HG03045 (cell line): ENCODE data around the gene PADI4.

Experiments
- ATAC-seq: cut with Tn5 transposase; IDR thresholded peaks from one replicate; pipeline ENCODE4 v1.9.1; 2021; ENCODE audit warnings: mild to moderate bottlenecking, moderate library complexity; ENCODE audit not compliant: unreplicated experiment

The PADI4 gene, protein sequence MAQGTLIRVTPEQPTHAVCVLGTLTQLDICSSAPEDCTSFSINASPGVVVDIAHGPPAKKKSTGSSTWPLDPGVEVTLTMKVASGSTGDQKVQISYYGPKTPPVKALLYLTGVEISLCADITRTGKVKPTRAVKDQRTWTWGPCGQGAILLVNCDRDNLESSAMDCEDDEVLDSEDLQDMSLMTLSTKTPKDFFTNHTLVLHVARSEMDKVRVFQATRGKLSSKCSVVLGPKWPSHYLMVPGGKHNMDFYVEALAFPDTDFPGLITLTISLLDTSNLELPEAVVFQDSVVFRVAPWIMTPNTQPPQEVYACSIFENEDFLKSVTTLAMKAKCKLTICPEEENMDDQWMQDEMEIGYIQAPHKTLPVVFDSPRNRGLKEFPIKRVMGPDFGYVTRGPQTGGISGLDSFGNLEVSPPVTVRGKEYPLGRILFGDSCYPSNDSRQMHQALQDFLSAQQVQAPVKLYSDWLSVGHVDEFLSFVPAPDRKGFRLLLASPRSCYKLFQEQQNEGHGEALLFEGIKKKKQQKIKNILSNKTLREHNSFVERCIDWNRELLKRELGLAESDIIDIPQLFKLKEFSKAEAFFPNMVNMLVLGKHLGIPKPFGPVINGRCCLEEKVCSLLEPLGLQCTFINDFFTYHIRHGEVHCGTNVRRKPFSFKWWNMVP

DNA sequence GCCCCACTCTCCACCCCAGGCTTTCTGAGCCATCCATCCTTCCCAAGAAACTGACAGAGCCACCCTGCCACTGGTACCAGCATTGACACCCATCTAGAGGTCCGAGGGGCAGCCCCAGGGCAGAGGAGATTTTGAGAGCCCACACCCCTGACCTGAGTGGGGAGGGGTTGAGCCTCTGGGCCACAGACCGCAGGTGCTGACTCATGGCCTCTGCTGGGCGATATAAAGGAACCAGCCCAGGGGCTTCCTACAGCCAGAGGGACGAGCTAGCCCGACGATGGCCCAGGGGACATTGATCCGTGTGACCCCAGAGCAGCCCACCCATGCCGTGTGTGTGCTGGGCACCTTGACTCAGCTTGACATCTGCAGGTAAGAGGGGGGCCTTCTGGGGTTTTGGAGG, at the start of gene PADI4:
Gene PADI4 (plus strand): TSS at position 252 of the 400 bp plus-strand sequence. CDS start 26 bp downstream, at position 278.
- ATAC-seq: no peak

DNA sequence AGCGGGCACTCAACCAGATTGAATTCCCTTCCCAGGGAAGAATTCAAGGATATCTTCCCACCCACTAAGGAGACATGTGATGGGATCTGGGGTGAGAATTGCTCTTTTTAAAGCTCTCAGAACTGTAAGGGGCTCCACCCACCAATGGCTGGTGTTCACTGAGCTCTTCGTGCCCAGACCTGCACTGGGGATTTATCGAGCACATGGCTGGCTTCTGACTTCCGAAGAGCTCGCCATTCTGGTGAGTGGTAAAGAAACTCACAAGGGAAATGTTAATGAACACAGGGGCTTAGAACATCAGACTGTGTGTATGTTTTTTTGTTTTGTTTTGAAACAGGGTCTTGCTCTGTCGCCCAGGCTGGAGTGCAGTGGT, 49.3 kb upstream of the PADI4 start:
- no peak for ATAC-seq

DNA sequence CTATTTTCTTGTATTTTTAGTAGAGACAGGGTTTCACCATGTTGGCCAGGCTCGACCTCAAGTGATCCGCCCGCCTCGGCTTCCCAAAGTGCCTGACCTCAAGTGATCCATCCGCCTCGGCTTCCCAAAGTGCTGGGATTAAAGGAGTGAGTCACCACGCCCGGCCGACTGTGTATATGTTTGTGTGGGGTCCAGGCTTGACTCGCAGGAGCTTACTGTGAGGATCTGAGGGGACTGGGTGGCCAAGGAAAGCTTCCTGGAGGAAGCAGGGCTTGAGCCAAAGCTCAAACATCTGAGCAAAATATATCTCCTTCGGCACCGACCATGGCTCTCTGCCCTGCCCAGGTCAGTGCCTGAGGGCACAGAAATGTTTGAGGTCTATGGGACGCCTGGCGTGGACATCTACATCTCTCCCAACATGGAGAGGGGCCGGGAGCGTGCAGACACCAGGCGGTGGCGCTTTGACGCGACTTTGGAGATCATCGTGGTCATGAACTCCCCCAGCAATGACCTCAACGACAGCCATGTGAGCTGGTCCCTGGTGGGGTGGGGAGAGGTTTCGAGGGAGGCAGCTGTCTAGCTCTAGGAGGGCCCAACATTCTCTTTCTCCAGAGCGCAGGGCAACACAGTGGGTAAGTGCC, 48.6 kb upstream of the PADI4 start:
- no peak for ATAC-seq

DNA sequence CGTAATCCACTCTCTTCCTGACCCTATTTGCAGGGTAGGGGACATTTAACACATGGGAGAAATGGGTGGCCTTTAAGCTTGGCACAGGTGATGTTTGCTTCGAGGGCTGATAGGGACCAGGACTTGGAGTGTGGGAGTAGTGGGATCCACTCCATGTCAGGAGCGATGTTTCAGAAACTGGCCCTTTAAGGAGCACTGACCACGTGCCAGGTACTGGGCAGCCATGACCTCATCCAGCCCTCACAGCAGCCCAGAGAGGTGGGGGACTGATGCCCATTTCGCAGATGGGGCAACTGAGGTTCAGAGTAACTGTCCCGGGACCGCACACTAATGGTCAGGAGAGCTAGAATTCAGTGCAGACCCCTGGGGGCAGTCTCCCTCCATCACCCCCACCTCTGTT, 47.7 kb upstream of the PADI4 start:
- no peak for ATAC-seq

DNA sequence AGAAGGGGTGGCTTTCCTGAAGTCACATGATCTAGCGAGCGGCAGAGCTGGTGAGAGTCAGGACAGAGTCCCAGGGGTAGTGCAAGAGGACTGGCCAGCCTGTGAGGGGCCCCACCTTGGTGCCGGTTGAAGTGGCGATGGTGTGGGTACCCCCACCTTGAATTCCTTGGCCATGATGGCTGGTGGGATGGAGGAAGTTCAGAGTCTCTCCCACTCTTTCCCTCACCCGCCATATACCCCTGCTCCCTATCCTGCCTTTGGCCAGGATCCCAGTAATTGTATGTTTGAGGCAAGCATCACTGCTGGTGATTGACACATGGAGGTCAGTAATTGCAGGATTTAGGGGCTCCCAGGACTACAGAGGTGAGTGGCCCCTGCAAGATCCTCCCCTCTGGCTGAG, 47.3 kb upstream of the PADI4 start:
- ATAC-seq: no peak

DNA sequence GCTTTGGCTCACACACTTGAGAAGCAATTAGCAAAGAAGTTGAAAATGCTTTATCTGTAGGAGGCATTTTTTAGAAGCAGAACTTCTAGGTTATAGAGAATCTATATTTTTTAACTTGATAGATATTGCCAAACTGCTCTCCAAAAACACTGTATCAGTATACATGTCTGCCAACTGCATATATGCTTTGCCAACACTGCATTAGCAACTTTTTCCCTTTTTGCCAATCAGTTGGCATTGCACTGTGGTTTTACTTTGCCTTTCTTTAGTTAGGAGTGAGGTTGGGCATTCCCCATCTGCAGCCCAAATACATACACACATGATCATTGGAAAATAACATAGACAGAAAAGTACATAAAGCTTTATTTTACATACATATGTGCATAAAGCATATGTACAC, 44.1 kb upstream of the PADI4 start:
- ATAC-seq: no peak

DNA sequence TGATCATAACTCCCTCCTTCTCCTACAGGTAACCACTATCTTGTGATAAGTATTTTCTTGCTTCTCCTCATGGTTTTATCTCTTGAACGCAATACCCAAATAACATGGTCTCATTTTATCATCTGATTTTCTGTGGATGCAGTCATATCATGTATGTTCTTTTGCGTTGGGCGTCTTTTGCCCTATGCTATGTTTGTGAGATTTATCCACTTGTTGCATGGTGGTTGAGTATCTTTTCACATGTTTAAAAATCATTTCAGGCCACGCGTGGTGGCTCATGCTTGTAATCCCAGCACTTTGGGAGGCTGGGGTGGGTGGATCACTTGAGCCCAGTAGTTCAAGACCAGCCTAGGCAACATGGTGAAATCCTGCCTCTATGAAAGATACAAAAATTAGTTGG, 43.5 kb upstream of the PADI4 start:
- no peak for ATAC-seq

DNA sequence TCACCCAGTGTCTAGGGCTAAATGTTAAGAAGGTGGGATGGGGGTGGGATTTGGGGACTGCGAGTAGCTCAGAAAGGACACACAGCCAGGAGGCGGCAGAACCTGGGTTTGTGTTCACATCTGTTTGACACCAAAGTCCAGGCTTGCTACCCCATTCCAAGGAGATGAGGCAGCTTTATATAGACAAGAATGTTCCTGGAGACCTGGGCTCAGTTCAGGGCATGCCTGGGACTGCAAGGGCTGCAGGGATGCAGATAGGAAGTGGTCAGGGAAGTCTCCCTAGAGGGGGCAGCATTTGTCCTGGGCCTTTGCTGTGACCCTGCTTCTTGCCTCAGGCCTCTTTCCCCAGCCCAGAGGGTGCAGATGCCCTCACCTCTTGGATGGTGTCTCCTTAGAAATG, 42.8 kb upstream of the PADI4 start:
- ATAC-seq: no peak

DNA sequence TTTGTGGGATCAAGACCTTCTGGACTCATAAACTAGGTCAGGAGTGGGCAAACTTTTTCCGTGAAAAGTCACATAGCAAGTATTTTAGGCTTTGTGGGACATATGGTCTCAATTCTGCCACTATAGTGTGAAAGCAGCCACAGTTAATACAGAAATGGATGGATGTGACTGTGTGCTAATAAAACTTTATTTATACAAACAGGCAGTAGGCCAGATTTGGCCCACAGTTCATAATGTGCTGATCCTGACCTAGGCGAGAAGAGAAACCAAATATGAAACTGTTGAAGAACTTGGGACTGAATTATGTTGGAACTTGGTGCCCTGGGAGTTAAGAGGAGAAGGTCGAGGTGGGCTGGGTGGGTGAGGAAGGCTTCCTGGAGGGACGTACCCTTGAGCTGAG, 42.0 kb upstream of the PADI4 start:
- ATAC-seq: no peak

DNA sequence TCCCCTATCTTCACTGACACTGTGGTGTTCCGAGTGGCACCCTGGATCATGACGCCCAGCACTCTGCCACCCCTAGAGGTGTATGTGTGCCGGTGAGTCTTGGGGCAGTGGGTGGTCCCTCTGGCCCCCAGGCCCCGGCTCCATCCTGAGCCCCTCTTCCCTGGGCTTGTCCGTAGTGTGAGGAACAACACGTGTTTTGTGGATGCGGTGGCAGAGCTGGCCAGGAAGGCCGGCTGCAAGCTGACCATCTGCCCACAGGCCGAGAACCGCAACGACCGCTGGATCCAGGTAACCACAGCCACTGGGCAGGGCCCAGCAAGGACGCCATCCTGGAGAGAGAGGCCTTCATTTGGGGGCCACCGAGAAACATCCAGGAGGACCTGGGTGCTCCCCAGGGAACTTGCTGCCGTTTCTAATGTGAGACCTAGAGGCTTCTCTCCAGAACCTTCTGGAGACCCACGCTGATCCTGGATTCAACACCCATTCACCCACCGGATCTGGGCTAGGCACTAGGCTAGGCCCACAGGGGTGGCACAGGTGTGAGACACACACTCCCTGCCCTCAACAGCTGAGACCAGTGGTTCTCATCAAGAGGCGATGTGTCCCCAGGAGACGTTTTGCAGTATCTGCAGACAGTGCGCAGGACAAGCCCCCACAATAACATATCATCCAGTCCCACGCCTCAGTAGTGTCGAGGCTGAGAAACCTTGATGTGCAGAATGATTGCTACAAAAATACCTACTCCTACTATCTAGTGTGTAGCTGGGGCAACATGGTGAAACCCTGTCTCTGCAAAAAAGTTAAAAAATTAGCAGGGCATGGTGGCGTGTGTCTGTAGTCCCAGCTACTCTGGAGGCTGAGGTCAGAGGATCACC, 36.9 kb upstream of the PADI4 start:
- ATAC-seq: no peak

DNA sequence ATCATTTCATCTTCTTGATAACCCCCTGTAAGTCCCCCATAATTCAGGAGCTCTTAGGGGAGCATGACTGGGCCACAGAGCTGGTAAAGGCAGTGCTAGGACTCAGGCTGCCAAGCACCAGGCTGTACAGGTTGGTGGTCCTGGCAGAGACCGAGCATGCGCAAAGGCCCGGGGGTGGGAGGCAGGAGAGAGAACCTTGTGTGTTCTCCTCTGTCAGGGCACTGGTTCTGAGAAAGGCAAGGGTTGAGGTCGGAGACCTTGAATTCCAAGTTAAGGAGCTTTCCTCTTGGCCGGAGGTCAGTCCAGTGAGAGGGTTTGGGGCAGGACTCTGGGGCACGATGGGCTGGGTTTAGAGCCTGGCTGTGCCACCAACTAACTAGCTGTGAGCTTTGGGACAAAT, 35.9 kb upstream of the PADI4 start:
- ATAC-seq: no peak

DNA sequence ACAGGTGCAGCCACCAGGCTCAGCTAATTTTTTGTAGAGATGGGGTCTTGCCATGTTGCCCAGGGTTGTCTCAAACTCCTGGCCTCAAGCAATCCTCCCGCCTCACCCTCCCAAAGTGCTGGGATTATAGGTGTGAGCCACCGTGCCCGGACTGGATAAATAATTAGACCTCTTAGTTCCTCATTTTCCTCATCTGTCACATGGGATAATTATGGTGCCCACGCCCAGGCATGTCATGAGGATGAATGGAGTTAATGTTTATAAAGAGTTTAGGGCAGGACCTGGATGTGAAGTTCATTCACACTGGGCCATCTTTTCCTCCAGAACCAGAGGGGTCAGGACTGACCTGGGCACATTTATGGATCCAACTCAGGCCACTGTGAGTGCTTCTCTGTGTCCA, 35.4 kb upstream of the PADI4 start:
- no peak for ATAC-seq

DNA sequence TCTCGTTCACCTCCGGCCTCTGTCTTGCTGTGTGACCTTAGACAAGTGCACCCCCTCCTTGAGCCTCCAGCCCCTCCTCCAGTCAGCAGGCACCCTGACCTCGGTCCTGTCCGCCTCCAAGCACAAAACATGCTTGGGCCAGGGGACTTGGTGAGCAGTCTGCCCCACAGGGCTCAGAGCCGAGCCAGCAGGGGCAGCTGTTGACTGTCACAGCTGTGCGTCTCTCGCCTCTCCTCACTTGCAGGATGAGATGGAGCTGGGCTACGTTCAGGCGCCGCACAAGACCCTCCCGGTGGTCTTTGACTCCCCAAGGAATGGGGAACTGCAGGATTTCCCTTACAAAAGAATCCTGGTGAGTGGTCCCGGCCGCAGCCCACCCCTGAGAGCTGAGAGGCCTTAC, 34.9 kb upstream of the PADI4 start:
- ATAC-seq: no peak

DNA sequence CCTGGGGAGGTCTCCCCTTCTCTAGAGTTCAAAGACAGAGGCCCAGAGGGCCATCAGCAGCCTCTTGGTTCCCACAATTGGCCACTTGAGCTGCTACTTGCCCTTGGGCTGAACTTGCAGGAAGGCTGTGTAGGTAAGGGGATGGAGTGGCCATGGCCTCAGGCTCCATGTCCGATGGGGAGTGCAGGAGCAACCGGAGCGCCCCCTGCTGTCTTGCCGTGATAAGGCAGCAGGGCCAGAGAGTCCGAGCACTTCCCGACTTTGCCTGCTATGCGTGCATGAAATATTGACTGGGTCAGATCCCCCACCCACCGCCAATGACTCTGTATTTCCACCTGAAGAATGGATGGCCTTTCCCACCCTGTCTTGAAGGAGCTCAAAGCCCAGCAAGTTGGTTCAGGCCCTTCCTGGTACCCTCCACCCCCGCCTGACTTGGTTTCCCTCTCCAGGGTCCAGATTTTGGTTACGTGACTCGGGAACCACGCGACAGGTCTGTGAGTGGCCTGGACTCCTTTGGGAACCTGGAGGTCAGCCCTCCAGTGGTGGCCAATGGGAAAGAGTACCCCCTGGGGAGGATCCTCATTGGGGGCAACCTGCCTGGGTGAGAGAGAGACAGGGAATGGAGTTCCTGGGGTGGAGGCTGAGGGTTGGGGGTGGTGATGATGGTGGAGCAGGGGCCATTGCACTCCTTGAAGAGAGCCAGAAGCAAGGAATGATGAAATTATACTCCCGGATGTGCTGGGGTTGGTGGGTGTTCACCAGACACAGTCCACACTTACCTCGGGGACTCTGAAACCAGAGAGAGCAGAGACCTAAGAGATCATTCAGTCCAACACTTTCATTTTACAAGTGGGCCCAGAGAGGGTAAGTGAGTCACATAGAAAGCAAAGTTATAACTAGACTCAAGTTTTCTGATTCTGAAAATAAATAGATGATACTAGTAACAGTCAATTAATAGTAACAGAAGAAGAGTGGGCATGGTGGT, 33.5 kb upstream of the PADI4 start:
- ATAC-seq: no peak

DNA sequence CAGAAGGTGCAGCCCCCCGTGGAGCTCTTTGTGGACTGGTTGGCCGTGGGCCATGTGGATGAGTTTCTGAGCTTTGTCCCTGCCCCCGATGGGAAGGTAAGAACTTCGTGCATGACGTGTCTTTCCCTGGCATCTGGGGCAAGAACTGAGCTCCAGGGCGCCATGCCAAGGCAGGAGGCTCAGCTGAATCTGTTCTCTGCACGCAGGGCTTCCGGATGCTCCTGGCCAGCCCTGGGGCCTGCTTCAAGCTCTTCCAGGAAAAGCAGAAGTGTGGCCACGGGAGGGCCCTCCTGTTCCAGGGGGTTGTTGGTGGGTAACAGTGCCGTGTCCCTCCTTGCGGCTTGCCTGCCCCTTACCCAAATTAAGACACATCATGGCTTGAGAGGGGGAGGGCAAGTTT, 31.4 kb upstream of the PADI4 start:
- ATAC-seq: no peak

DNA sequence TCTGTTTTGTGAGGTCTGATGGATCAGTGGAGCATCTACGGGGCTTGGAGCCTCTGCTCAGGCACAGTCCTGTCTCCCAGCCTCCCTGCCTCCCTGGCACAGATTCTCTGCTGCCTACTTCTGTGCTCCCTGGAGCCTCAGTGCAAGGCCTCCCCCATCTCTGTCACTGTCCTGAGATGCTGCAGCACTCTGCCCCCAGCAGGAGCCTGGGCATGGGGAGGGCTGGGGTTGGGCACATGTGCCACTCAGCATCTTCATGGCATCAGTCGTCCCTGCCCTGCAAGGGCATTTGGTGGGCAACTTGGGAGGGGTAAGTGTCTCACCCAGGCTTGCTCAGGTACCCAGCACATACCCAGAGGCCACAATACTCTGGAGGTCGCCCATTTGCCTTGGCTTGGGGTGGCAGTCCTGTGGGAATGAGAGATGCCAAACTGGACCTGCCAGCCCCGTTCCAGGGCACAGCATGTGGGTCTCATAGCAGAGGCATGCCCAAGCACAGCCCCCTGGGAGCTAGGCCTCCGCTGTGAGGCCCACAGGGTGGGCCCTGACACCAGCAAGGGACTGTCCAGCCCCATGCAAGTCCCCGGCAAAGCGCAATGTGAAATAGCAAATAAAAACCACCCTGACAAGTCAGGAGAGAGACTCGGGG, 30.4 kb upstream of the PADI4 start:
- ATAC-seq: no peak

DNA sequence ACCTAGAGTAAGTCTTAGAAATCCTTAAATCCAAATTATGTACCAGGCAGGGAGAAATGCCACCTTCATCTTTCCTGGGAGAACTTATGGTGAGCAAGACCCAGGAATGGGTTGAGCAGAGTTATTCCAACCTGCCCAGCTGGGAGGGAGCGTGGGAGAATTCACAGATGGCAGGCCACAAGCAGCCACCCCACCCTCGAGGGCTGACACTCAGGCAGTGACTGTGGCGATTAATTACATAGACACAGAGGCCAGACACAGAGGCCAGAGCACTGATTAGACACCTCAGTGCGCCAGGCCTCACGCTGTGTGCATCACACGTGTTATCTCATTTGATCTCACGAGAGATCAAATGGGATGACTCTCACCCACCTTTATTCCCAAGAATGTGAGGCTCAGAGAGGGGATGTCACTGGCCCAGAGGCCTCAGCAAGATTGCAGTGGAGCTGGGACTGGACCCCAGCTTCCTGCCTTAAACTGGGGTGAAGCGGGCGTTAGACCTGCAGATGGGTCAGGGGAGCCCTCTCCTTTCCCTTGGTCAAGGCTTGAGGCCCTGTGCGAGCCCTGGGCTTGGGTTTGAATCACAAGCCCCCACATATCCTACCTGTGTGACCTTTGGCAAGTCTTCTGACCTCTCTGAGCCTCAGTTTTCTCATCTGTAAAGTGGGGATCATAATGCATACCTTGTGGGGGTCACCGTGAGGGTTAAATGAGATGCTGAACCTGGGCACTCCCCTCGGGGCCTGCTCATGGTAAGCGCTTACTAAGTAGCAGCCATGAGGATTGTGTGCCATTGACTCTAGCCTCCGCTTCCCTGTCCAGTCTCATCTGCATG, 28.8 kb upstream of the PADI4 start:
- ATAC-seq: no peak

DNA sequence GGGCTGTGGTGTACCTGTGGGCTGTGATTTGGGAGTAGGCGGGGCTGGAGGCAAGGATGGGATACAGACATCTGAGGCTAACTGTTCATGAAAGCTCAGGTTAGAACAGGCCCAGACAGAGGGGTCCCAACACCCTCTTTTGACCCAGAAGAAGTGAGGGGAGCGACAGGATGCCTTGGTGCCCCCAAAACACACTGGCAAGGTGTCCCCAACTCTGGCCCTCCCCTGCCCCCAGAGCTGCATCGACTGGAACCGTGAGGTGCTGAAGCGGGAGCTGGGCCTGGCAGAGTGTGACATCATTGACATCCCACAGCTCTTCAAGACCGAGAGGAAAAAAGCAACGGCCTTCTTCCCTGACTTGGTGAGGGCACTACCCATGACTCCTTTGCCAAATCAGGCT, 27.6 kb upstream of the PADI4 start:
- no peak for ATAC-seq

DNA sequence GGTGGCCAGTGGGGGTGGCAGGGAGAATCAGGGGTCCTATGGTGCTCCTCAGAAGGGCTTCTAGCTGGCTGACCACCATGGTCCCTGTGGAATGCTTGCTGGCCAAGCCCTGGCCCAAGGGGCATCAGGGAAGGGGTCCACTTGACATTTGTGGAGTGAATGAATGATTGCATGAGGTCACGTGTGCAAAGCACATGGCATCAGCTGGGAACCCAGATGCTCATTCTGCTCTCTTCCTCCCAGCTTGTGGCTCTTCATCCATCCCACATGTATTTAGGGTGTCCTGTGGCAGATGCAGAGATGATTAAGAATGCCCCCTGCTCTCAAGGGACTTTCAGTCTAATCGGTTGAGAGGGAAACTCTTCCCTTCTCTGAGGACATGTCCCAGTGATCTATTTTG, 27.1 kb upstream of the PADI4 start:
- ATAC-seq: no peak
